GM20000 (cell line): ENCODE data around the gene ZBTB21.

ENCODE experiments used
- DNase-seq: peaks from one replicate; pipeline ENCODE4 v3.0.0; 2012; ENCODE audit warnings: low spot score
- TF ChIP-seq, protein P1 (sequence below): IDR thresholded peaks from 2 replicates; pipeline ENCODE4 v1.5.1; 2012; ENCODE audit warnings: mild to moderate bottlenecking, control low read depth; ENCODE audit errors: extremely low read depth, missing control alignments

ZBTB21 gene

DNA sequence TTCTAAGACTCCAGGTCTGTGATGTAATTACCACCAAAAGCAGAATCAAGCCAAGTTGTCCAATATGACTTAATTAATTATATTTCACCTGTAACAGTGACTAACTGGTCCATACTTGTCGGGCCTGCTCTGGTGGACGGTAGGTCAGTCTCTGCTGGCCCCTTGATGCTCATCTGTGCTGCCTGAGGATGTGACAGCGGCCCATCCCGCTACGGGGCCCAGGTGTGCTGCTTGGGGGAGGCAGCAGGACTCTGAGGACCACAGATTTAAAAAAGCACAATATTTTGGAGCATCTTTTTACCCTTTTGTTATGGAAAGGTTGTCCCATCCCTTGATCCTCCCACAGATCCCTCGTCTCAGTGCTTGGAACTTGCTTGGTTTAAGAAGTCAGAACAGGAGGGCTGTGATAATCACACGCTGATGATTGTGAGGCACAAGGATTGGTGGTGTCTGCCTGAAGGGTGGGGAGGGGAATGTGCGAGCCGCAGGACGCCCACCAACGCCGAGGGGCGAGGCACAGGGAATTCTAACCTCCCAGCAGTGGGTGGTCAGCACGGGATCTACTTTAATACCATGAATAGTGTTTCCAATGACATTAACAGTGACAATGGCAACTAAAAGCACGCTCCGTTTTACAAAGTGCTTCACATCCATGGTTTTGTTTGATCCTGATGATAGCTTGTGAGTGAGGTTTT is 33.2 kb upstream of the ZBTB21 start:
- TF ChIP-seq, protein P1, sequence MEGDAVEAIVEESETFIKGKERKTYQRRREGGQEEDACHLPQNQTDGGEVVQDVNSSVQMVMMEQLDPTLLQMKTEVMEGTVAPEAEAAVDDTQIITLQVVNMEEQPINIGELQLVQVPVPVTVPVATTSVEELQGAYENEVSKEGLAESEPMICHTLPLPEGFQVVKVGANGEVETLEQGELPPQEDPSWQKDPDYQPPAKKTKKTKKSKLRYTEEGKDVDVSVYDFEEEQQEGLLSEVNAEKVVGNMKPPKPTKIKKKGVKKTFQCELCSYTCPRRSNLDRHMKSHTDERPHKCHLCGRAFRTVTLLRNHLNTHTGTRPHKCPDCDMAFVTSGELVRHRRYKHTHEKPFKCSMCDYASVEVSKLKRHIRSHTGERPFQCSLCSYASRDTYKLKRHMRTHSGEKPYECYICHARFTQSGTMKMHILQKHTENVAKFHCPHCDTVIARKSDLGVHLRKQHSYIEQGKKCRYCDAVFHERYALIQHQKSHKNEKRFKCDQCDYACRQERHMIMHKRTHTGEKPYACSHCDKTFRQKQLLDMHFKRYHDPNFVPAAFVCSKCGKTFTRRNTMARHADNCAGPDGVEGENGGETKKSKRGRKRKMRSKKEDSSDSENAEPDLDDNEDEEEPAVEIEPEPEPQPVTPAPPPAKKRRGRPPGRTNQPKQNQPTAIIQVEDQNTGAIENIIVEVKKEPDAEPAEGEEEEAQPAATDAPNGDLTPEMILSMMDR: no peak
- no peak for DNase-seq

DNA sequence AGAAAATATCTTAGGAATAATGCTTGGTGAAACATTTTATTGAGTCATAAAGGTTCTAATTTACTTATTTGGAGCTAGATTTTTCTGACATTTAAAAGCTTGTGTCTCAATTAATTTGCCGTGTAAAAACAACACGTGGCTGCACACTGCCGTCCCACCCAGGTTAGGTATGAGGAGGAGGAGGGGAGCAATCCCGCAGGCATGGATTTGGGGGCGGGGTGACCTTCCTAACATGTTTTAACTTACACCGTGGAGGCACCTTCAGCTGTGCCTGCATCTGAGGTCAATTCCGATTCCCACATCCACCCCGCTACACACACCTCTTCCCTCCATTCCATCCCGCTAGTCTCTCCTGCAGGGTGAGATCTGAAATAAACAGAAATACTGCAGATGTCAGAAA is 32.5 kb upstream of the ZBTB21 start:
- DNase-seq: no peak
- TF ChIP-seq, protein P1: no peak

DNA sequence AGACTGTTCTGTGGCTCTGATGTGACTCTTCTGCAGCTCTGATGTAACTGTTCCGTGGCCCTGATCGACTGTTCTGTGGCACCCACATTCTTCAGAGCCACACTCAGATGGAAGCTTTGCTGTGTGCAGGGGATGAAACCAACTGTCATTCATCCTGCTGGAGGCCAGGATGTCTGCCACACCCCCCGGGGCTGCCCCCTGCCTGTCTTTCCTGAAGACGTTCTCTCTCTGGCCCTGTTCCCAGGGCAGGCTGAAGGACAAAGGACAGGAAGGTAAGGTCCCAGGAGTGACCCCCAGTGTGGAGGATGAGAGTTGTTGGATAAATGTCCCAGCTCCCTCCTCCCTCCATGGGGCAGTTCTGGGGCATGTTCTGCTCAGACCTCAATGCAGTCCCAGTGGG is 31.6 kb upstream of the ZBTB21 start:
- TF ChIP-seq, protein P1: no peak

DNA sequence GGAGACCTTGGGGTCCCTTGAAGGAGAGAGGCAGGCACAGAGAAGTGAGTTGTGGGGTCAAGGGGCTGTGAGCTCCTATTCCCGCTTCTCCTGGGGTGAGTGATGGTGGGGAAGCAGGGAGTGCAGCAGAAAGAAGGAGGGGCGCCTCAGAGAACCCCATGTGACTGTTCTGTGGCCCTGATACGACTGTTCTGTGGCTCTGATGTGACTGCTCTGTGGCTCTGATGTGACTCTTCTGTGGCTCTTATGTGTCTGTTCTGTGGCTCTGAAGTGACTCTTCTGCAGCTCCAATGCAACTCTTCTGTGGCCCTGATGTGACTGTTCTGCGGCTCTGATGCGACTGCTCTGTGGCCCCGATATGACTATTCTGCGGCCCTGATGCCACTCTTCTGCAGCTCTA is 31.1 kb upstream of the ZBTB21 start:
- TF ChIP-seq, protein P1: no peak
- DNase-seq: no peak

More for the DNA sequence above, 31.6 kb upstream of the ZBTB21 start:
- no peak for DNase-seq

DNA sequence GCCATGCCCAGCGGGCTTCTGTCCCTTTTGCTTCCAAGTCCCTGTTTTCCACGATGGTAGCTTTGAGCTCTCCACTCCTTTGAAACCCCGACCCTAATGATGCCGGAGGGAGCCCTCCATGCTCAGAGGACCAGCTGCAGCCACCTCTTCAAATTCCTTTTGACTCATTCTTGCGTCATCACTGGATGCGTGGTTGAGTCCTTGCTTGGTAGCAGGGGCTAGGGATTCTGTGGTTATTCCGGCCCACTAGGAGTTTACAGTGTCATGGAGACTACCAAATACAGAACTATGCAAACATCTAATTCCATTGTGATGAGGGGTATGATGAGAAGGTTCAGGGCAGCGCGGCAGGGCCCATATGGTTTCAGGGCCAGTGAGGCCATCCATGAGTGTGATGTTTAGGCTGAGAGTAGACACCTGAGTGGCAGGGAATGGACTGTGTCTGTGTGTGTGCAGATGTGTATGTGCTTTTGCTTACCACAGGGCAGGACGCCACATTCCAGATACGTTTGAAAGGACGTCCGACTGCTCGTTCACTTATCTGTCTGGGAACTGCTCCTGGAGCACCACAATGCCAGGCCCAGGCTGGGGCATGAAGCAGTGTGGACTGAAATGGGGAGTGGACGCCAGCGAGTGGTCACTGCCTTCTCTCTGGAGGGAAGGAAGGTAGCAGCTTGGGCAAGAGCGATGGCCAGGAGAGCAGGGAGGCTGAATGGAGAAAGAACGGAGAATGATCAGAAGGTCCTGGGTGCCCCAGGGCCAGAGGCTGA is 30.4 kb upstream of the ZBTB21 start:
- TF ChIP-seq, protein P1: no peak
- DNase-seq: no peak

DNA sequence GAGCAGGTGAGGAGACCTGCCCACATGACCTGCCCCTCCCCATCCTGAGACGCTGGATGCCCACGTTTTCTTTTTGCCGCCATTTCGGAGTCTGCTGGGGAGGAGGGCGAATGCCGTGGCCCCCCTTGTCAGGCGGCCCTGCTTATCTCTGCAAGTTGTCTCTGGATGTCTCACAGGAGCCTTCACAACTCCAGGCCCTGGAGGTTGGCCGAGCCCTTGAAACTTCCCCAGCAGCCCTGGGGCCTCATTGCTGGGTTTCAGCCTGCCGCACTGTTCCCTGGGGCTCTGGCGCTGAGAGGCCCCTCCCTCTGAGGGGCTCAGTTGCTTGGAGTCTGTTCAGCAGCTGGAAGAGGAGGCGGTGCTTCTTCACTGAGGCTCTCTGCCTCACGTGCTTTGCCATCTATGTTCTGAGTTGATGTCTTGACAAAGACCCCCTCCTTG is 29.8 kb upstream of the ZBTB21 start:
- no peak for DNase-seq
- TF ChIP-seq, protein P1: no peak

DNA sequence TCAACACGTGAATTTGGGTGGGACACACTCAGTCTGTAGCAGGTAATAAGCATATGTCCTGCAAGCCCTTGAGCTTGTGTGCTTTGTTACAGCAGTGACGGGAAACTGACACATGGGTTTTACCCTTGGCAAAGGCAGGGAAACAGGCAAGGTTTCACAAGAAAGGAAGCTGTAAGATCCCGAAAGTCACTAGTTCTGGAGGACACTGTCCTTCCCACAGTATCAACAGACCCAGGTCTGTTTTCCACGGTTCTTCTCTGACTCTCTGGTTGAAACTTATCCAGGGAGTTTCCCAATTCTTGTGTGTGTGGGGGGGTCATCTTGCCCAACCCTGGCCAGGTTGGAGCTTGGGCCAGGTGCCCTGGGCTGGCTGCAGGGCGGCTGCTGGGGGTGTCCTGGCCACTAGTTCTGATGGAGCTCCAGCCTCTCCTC is 29.3 kb upstream of the ZBTB21 start:
- TF ChIP-seq, protein P1: no peak
- no peak for DNase-seq
